MM.1S (cell line): Measurements from ENCODE around the gene EDC4.

Experiments
- EZH2phosphoT487 ChIP-seq: fragments of 300-600 bp; sonication (generic); IDR thresholded peaks from 2 replicates; pipeline ENCODE4 v1.6.1; 2018; ENCODE audit warnings: antibody characterized with exemption, low read length
- TF ChIP-seq, protein P1 (sequence below): fragments of 300-600 bp; sonication (generic); IDR thresholded peaks from 2 replicates; pipeline ENCODE4 v1.5.1; 2016; ENCODE audit warnings: antibody characterized with exemption, low read length, mixed read lengths

DNA sequence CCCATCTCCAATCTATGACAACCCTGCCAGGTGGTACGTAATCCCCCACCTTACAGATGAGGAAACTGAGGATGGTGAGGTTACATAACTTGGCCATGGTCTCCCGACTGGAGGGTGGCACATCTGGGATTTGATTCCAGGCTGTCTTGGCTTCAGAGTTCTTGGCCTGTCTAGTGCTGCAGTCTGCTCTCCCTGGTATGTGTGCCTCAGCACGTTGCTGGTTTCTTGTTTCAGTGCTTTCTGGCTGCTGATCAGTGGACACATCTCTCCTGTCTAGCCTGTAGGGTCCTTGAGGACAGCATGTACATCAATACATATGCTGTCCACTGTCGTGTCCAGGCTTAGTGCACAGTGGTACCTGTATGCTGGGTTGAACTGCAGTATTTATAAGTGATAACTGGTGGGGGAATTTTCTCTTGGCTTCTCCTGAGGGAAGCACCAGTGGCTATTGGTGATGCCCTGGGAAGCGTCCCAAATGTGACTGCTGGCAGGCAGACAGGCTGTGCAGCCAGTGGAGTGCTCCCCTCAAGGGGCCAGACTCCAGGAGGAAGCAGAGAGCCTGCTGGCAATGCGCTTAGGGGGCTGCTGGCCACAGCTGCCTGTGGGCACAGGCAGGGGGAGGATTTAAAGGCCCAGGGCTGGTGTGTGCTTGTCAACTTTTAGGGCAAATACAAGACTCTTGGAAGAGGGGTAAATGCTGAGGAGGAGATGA is 44.4 kb downstream of the EDC4 start:
- TF ChIP-seq EZH2phosphoT487: no peak
- TF ChIP-seq, protein P1, sequence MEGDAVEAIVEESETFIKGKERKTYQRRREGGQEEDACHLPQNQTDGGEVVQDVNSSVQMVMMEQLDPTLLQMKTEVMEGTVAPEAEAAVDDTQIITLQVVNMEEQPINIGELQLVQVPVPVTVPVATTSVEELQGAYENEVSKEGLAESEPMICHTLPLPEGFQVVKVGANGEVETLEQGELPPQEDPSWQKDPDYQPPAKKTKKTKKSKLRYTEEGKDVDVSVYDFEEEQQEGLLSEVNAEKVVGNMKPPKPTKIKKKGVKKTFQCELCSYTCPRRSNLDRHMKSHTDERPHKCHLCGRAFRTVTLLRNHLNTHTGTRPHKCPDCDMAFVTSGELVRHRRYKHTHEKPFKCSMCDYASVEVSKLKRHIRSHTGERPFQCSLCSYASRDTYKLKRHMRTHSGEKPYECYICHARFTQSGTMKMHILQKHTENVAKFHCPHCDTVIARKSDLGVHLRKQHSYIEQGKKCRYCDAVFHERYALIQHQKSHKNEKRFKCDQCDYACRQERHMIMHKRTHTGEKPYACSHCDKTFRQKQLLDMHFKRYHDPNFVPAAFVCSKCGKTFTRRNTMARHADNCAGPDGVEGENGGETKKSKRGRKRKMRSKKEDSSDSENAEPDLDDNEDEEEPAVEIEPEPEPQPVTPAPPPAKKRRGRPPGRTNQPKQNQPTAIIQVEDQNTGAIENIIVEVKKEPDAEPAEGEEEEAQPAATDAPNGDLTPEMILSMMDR: no peak
